ENCODE data around the gene LRRC7.

- TF ChIP-seq MXI1 (conservative IDR thresholded peaks at IDR 0.05; ENCODE audit: poor library complexity, severe bottlenecking) (no peak), SMC3 (conservative IDR thresholded peaks at IDR 0.05; ENCODE audit: poor library complexity) (no peak), CTCF (IDR thresholded peaks at IDR 0.05; ENCODE audit: poor library complexity, severe bottlenecking) (no peak), EZH2 (IDR thresholded peaks at IDR 0.05; ENCODE audit: borderline replicate concordance, insufficient read depth, low read length, poor library complexity, severe bottlenecking) (no peak), POLR2AphosphoS5 (IDR thresholded peaks at IDR 0.05) (no peak), EP300 (conservative IDR thresholded peaks at IDR 0.05; ENCODE audit: poor library complexity, severe bottlenecking) (no peak), RAD21 (conservative IDR thresholded peaks at IDR 0.05) (no peak), TAF1 (IDR thresholded peaks at IDR 0.05; ENCODE audit: low read depth) (no peak)
- TF ChIP-seq, protein P1, sequence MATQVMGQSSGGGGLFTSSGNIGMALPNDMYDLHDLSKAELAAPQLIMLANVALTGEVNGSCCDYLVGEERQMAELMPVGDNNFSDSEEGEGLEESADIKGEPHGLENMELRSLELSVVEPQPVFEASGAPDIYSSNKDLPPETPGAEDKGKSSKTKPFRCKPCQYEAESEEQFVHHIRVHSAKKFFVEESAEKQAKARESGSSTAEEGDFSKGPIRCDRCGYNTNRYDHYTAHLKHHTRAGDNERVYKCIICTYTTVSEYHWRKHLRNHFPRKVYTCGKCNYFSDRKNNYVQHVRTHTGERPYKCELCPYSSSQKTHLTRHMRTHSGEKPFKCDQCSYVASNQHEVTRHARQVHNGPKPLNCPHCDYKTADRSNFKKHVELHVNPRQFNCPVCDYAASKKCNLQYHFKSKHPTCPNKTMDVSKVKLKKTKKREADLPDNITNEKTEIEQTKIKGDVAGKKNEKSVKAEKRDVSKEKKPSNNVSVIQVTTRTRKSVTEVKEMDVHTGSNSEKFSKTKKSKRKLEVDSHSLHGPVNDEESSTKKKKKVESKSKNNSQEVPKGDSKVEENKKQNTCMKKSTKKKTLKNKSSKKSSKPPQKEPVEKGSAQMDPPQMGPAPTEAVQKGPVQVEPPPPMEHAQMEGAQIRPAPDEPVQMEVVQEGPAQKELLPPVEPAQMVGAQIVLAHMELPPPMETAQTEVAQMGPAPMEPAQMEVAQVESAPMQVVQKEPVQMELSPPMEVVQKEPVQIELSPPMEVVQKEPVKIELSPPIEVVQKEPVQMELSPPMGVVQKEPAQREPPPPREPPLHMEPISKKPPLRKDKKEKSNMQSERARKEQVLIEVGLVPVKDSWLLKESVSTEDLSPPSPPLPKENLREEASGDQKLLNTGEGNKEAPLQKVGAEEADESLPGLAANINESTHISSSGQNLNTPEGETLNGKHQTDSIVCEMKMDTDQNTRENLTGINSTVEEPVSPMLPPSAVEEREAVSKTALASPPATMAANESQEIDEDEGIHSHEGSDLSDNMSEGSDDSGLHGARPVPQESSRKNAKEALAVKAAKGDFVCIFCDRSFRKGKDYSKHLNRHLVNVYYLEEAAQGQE (IDR thresholded peaks at IDR 0.05; ENCODE audit: borderline replicate concordance) = no peak
Measured at GRCh38 chr1:69750638-69751037, 182.9 kb downstream of the LRRC7 start.

Measured in neural cell (in vitro differentiated cells).